LoVo (cell line): ENCODE results near the gene ELN.
A peak's percentile ranks its signal among the peaks of the same experiment; 100 is the strongest.
"Not testable (repeated sequence)": the region's sequence is repeated elsewhere in the genome, so short reads cannot be mapped to it uniquely, and the experiment has no call there.

Experiments used
- DNase-seq: peaks from one replicate; pipeline ENCODE4 v3.0.0-alpha.2; 2016; ENCODE audit warnings: low spot score

The ELN gene

DNA sequence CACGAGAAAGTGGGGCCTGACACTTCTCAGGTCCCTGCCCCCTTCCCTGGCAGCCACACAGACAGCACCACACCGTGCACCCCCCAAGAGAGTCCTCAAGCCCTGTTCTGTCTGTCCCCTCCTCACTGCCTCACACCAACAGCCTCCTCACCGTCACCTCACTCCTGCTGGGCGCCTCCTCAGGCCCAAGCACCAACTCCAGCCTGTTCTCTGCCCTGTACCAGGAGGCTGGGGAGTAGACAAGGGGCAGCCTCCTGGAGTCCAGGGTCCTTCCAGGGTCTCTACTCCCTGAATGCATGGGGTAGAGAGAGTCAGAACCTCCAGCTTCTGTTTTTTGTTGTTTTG lies 26.9 kb upstream of the ELN start:
- DNase-seq, result no peak

DNA sequence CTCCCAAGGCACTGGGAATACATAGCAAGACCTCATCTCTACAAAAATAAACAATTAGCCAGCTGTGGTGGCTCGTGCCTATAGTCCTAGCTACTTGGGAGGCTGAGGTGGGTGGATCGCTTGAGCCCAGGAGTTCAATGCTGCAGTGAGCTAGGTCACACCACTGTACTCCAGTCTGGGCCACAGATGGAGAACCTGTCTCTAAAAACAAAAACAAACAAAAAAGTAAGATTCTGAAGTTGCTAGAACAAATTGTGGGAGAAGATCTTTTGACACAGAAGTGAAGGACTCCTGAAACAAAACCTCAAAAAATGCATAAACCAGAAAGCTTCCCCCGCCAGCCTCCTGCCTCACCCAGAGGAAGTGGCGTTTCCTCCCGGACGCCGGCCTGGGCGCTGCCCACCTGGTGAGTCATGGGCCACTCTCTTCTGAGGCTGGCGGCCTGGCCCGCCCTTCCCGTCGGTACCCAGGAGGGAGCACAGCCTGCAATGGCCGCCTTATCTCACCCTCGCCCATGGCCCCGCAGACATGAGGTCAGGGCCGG lies 25.4 kb upstream of the ELN start:
- DNase-seq, result peak; percentile 86

DNA sequence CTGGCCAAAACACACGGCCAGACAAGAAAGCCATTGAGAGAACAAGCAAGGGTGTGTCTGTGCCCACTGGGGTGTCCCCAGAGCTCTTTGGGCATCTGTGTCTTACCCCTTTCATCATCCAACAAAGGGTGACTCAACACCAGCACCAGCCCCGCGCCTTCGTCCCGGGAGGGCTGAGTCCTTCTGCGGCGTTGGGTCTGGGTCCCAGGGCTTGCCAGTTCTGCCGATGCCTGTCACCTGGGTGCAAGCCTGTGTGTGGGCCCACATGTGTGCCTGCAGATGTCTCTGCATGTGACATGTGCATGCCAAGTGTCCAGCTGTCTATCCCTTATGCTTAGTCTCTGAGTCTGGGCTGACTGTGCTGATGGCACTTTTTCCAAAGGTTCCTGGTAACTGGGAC lies 24.4 kb upstream of the ELN start:
- no peak for DNase-seq

DNA sequence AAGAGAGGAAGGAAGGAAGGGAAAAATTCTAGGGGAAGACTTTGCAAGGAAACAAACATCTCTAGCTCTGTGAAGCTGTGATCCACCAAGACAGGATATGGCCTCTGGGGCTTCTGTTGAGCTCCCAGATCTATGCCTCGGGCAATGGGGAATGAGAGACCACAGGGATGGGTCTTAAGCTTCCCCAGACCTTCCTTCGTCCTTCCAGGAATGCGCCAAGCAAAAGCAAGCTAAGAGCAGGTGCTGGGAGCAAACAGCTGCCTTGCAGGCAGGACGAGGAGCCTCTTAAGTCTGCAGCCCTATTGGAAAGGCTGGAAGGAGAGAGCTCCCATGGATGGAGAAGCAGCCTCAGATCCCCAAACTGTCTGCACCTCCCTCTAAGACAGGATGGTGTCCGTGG lies 21.9 kb upstream of the ELN start:
- DNase-seq, result no peak

GRCh38 chr7:74006451-74007241 lies 21.3 kb upstream of the ELN start:
- DNase-seq, result no peak

GRCh38 chr7:74007242-74007567 lies 20.8 kb upstream of the ELN start:
- no peak for DNase-seq

DNA sequence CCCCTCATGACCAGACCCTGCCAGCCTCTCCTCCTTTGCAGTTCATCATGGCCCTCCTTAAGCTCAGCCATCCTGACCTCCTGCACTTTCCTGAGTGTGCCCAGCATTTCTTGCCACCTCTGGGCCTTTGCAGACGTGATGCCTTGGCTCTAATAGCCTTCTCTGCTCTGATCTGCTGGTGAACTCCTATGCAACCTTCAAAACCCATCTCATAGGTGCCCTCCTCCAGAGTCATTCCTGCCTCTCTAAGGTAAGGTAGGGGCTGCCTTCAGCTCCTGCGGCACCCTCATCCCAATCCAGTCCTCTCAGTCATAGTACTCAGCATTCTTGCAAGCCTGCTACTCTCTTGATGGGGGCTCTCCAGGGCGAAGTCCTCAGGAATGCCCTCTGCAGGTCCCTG lies 19.3 kb upstream of the ELN start:
- DNase-seq, result no peak

GRCh38 chr7:74009719-74010118 lies 18.3 kb upstream of the ELN start:
- no peak for DNase-seq

DNA sequence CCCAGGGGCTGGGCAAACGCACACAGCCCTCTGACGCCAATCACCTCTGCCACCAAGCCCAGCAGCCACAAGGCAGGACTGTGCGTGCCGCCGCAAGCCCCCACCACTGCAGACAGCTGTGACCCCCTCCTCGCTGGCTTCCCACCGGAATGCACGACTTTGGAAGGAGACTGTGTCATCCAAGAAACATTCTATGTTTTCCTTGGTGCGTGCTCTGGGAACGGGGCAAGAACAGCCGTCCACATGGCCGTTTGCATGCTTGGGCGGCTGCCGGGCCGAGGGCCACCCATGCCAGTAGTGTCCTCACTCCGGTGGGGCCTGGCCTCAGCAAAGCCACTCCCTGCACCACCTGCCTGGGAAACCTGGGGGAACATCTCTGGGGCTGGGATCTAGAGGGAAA lies 17.6 kb upstream of the ELN start:
- no peak for DNase-seq

DNA sequence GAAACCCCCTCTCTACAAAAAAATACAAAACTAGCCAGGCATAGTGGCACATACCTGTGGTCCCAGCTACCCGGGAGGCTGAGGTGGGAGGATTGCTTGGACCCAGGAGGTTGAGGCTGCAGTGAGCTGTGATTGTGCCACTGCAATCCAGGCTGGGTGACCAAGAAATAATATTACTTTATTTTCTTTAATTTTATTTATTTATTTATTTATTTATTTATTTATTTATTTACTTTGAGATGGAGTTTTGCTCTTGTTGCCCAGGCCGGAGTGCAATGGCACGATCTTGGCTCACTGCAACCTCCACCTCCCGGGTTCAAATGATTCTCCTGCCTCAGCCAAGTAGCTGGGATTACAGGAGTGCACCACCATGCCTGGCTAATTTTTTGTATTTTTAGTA lies 16.6 kb upstream of the ELN start:
- not testable (repeated sequence) for DNase-seq

- DNase-seq, result no peak
These were observed 15.1 kb upstream of the ELN start for GRCh38 chr7:74012842-74013249.

DNA sequence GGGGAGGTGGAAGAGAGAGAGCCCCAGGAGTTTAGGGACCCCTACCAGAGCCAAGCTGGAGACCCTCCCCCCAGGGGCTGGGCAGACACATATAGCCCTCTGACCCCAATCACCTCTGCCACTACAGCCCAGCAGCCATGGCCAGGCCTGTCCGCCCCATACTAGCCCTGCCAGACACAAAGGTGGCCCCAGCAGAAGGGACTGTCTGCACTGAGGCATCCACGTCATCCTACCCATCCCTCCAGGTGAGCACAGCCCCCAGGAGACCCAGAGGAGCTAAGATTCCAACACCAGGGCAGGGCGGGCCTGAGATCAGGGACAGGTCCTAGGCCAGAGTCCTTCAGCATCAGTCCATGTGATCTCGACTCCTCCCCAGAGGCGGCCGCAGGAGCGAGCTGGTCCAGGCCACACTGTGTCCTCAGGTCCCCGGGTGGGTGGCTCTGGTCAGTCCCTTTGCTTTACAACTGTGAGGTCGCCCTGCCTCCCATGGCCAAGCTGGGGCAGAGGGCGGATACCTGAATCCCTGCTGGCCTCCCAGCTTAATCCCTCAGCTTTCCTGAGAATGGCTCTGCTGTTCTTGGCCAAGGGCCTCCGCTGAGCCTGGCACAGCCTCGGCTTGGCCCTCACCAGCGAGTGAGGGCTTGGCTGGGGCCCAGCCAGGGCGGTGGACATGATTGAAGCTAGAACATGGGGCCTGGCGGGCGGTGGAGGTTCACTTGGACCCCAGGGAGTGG lies 14.3 kb upstream of the ELN start:
- no peak for DNase-seq

DNA sequence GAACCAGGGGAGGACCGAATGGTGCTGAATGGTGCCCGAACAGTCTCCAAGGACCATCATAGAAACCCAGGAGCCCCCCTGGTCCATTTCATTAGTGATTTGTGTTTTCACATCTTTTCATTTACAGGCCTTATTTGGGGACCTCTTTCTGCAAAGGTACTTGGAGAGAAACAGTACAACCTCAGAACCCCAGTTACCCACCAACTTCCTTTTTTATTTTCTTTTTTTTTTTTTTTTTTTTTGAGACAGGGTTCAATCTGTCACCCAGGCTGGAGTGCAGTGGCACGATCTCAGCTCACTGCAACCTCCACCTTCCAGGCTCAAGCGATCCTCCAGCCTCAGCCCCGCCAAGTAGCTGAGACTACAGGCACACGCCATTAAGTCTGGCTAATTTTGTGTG lies 13.0 kb upstream of the ELN start:
- DNase-seq, result no peak

GRCh38 chr7:74015670-74016069 lies 12.3 kb upstream of the ELN start:
- DNase-seq, result no peak

DNA sequence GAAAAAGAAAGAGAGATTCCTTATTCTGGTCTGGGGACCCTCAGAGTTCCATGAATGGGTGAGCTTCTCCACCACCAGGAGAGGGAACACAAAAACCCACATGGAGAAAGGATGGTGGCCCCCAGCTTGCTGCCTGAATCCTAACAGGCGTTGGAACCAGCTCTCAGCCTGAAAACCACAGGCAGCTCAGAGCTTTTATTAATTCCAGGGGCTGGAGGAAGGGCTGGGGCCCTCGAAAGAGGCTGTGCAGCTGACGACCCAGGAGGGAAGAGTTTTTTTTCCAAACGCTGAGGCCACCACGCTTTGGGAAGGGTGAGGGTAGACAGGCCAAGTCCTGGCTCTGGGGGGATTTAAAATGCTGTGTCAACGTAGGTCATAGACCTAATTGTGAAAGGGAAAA lies 10.8 kb upstream of the ELN start:
- no peak for DNase-seq

- DNase-seq, result no peak
These were observed 9.6 kb upstream of the ELN start for GRCh38 chr7:74018246-74018895.

- no peak for DNase-seq
These were observed 8.8 kb upstream of the ELN start for GRCh38 chr7:74019149-74019548.

DNA sequence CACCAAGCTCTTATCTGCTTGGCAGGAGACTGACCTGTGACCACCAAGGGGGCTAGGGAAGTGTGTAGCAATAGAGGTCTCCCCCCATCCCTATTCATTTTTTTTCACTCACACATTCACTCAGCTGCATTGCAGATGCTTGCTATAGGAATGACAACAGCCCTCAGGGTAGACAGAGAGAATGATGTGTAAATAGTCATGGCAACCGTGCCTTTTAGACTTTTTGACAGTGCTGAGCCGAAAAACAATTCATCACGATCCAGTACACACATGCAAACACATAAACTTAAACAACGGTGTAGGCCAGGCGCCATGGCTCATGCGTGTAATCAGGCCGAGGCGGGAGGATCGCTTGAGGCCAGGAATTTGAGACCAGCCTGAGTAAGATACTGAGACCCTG lies 7.6 kb upstream of the ELN start:
- no peak for DNase-seq

DNA sequence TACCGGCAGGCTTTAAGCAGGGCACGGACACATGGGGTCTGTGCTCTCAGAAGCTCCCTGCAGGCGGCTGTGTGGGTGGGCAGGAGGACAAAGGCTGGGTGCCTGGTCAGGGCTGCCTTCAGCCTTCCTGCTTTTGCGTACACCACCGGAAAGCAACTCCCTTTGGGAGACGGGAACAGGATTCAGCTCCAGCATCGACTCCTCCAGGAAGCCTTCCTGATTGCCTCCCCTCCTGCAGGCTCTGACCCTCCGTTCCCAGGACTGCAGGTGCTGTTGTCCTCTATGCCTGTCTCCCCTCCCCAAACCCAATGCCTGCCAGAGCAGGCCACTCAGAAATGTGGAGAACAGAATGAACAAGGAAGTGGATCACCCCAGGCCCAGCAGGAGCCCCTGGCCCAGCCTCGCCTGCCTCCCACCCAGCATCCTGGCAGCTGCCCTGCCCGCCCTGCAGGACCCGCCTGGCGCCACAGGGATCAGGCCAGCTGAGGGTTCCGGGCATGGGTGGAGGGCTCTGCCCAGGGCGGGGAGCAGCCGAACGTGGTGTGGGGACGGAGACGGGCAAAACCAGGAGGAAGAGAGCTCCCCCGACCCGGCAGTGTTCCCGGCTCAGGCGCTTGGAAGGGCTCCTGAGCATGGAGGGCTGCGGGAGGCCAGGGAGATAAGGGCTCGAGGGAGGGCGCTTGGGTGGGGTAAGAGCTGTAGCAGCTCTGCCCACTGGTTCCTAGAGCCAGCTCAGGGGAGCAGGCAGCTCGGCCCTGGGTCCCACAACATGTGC lies 6.2 kb upstream of the ELN start:
- DNase-seq, result no peak

GRCh38 chr7:74022507-74022906 lies 5.5 kb upstream of the ELN start:
- no peak for DNase-seq

- DNase-seq, result peak; percentile 29
These were observed 4.9 kb upstream of the ELN start for GRCh38 chr7:74023092-74023536.

DNA sequence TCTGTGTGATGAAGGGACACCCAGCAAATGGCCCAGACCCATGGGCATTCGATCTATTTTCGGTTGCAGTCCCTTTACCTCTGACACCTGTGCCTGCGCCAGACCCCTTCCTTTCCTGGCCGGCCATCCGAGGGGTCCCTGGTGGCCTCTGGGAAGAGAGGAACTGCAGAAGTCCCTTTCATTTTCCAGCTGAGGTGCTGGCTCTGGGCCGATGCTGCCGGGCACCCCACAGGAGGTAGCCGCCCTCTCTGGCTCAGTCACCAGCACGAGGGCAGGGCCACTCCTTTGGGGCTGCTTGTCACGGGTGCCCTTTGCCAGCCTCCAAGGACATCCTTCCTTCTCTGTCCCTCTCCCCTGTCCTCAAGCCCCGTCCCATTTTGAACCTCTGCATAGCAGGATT lies 4.2 kb upstream of the ELN start:
- DNase-seq, result no peak
